ENCODE measurements around the gene EREG. TPM values are rescaled to one million over a fixed set of nuclear protein-coding genes. Genes with fewer than 3 reads are reported as not detected.

EREG gene
- total RNA-seq, 4 donors from 2014 or later: 1.7 to 16.3 (median 7.9) TPM

- no peak for DNase-seq (ENCODE audit: low spot score)
- ATAC-seq (ENCODE audit: low FRiP score): no peak
- no peak for TF ChIP-seq CTCF (IDR thresholded peaks at IDR 0.05)
Measured at GRCh38 chr4:74407891-74408290, 42.9 kb downstream of the EREG start.

- ATAC-seq (ENCODE audit: low FRiP score) (no peak), DNase-seq (ENCODE audit: low spot score) (no peak)
- TF ChIP-seq CTCF (IDR thresholded peaks at IDR 0.05): no peak
Measured at GRCh38 chr4:74408639-74409038, 43.7 kb downstream of the EREG start.

- DNase-seq (ENCODE audit: low spot score) (no peak), ATAC-seq (ENCODE audit: low FRiP score) (no peak)
- no peak for TF ChIP-seq CTCF (IDR thresholded peaks at IDR 0.05)
Measured at GRCh38 chr4:74410272-74410671, 45.3 kb downstream of the EREG start.

GRCh38 chr4:74412225-74412624 lies 47.3 kb downstream of the EREG start:
- ATAC-seq (ENCODE audit: low FRiP score) (no peak), DNase-seq (ENCODE audit: low spot score) (no peak)
- no peak for TF ChIP-seq CTCF (IDR thresholded peaks at IDR 0.05)

- no peak for TF ChIP-seq CTCF (IDR thresholded peaks at IDR 0.05)
- DNase-seq (ENCODE audit: low spot score): no peak
- no peak for ATAC-seq (ENCODE audit: low FRiP score)
Measured at GRCh38 chr4:74413265-74413664, 48.3 kb downstream of the EREG start.

- TF ChIP-seq CTCF (IDR thresholded peaks at IDR 0.05): no peak
- ATAC-seq (ENCODE audit: low FRiP score) (no peak), DNase-seq (ENCODE audit: low spot score) (no peak)
Measured at GRCh38 chr4:74414149-74414809, 49.3 kb downstream of the EREG start.

GRCh38 chr4:74415602-74416300 lies 50.8 kb downstream of the EREG start:
- TF ChIP-seq CTCF (IDR thresholded peaks at IDR 0.05): no peak
- no peak for ATAC-seq (ENCODE audit: low FRiP score)

More at GRCh38 chr4:74415602-74416300, 50.8 kb downstream of the EREG start:
- DNase-seq (ENCODE audit: low spot score): no peak
